Upper lobe of right lung (tissue), 1 donor: ENCODE measurements around the gene PSMC3IP. TPM values are rescaled to one million over a fixed set of nuclear protein-coding genes. Genes with fewer than 3 reads are reported as not detected.

ENCODE experiments used
- ATAC-seq: fragments of 200-7000 bp; cut with Tn5 transposase; one replicate; pipeline ENCODE4 v1.9.1; 2020; ENCODE audit warnings: mild to moderate bottlenecking, moderate library complexity
- DNase-seq: peaks from one replicate; pipeline ENCODE4 v3.0.0-alpha.2; 2020
- H3K27ac ChIP-seq: fragments of 200-600 bp; one replicate; pipeline ENCODE4 v1.8.0; 2022
- H3K27me3 ChIP-seq: fragments of 200-600 bp; one replicate; pipeline ENCODE4 v1.8.0; 2022; ENCODE audit warnings: mild to moderate bottlenecking
- H3K36me3 ChIP-seq: fragments of 200-600 bp; one replicate; pipeline ENCODE4 v1.8.0; 2022
- H3K4me1 ChIP-seq: fragments of 200-600 bp; one replicate; pipeline ENCODE4 v1.8.0; 2022
- H3K4me3 ChIP-seq: fragments of 200-600 bp; one replicate; pipeline ENCODE4 v1.8.0; 2022; ENCODE audit warnings: mild to moderate bottlenecking
- H3K9me3 ChIP-seq: fragments of 200-600 bp; one replicate; pipeline ENCODE4 v1.8.0; 2022
- CTCF ChIP-seq: fragments of 200-600 bp; IDR thresholded peaks from one replicate; pipeline ENCODE4 v1.8.0; 2022; ENCODE audit warnings: antibody characterized with exemption
- intact Hi-C: fragments of 100-400 bp; cut with DNase I; formaldehyde crosslinking; loops from one replicate; pipeline ENCODE4 v1.11.0; 2022
- total RNA-seq: library from RNA; stranded (reverse); fragmentation: NEBNext Ultra II Directional; extraction: Animal tissue kit (Norgen Biotek cat#: 25700); gene quantifications from one replicate; pipeline ENCODE4 v1.2.1, GENCODE V29; 2021
- donor health status: DM: no; HTN: yes; CAD: no; lungs with severe emphysema.

The PSMC3IP gene
- total RNA-seq, 1 donor from 2014 or later = 4.2 TPM

- intact Hi-C loops = no loop called here
- H3K4me1 ChIP-seq = peaks cover 51% of the 10 kb centered on the region
- peak overlapping the region; percentile 97 for H3K4me3 ChIP-seq
- H3K27ac ChIP-seq = peak overlapping the region; percentile 97
- H3K27me3 ChIP-seq = no peaks in the 10 kb centered on the region
- no peak for DNase-seq
- TF ChIP-seq CTCF = no peak
- ATAC-seq = no peak
- H3K9me3 ChIP-seq = no peaks in the 10 kb centered on the region
- H3K36me3 ChIP-seq = peaks cover 53% of the 10 kb centered on the region
Observed at GRCh38 chr17:42566215-42566882, 11.2 kb downstream of the PSMC3IP start.

GRCh38 chr17:42565523-42566214 lies 11.9 kb downstream of the PSMC3IP start:
- intact Hi-C loops = no loop called here
- H3K36me3 ChIP-seq = peaks cover 46% of the 10 kb centered on the region
- no peak for DNase-seq
- H3K4me1 ChIP-seq = peaks cover 50% of the 10 kb centered on the region
- H3K9me3 ChIP-seq = no peaks in the 10 kb centered on the region
- H3K4me3 ChIP-seq = no peak overlapping the region
- ATAC-seq = no peak
- no peak for TF ChIP-seq CTCF
- H3K27me3 ChIP-seq = no peaks in the 10 kb centered on the region
- peak overlapping the region; percentile 97 for H3K27ac ChIP-seq

- Histone ChIP-seq H3K36me3 (peaks cover 39% of the 10 kb centered on the region), H3K4me3 (no peak overlapping the region), H3K4me1 (peaks cover 50% of the 10 kb centered on the region), H3K27ac (no peak overlapping the region), H3K9me3 (no peaks in the 10 kb centered on the region), H3K27me3 (no peaks in the 10 kb centered on the region)
- ATAC-seq (no peak), DNase-seq (no peak)
- TF ChIP-seq CTCF = no peak
- intact Hi-C loops = no loop called here
Observed at GRCh38 chr17:42564815-42565522, 12.6 kb downstream of the PSMC3IP start.

GRCh38 chr17:42563950-42564349 lies 13.6 kb downstream of the PSMC3IP start:
- DNase-seq (no peak), ATAC-seq (no peak)
- intact Hi-C loops = no loop called here
- TF ChIP-seq CTCF = no peak
- no peaks in the 10 kb centered on the region for H3K9me3 ChIP-seq
- peaks cover 29% of the 10 kb centered on the region for H3K36me3 ChIP-seq
- H3K27me3 ChIP-seq = no peaks in the 10 kb centered on the region
- H3K4me3 ChIP-seq = no peak overlapping the region
- H3K4me1 ChIP-seq = peaks cover 50% of the 10 kb centered on the region
- no peak overlapping the region for H3K27ac ChIP-seq

GRCh38 chr17:42563543-42563942 lies 14.0 kb downstream of the PSMC3IP start:
- ATAC-seq = no peak
- no peaks in the 10 kb centered on the region for H3K9me3 ChIP-seq
- H3K27me3 ChIP-seq = no peaks in the 10 kb centered on the region
- no peak overlapping the region for H3K27ac ChIP-seq
- no peak for TF ChIP-seq CTCF
- no peak for DNase-seq
- H3K36me3 ChIP-seq = peaks cover 25% of the 10 kb centered on the region
- peak overlapping the region; percentile 98 for H3K4me3 ChIP-seq
- intact Hi-C loops = no loop called here
- H3K4me1 ChIP-seq = peaks cover 47% of the 10 kb centered on the region
